H1 (cell line): ENCODE measurements around the gene AIM2. TPM values are rescaled to one million over a fixed set of nuclear protein-coding genes. Genes with fewer than 3 reads are reported as not detected.

ENCODE experiments used
- CTCF ChIA-PET: fragments of 300-600 bp; sonication (Branson Sonifier 250); formaldehyde crosslinking; loops from one replicate; lab custom pipeline; 2021; ENCODE audit not compliant: partially characterized antibody; lab: Charles Lee
- POLR2A ChIA-PET: fragments of 300-600 bp; sonication (Branson Sonifier 250); formaldehyde crosslinking; loops from one replicate; lab custom pipeline; 2021; ENCODE audit warnings: inconsistent platforms; ENCODE audit not compliant: partially characterized antibody; lab: Charles Lee
- DNase-seq, 2 experiments: peaks; one replicate each; pipeline versions ENCODE4 v3.0.0 to v3.0.0-alpha.2; 2010 to 2022; ENCODE audit warnings: low spot score in 2 of 2, low read depth in 1 of 2, mixed read lengths in 1 of 2
- FAIRE-seq: peaks from 2 replicates; lab custom pipeline; 2011; peaks lifted over from hg19 to GRCh38; lab: Jason Lieb, UNC
- H2AFZ ChIP-seq: 2 replicates; pipeline ENCODE4 v1.8.1; 2012; ENCODE audit warnings: low read length, inconsistent platforms
- H2AK5ac ChIP-seq: 2 replicates; pipeline ENCODE4 v1.6.1; 2013; ENCODE audit warnings: low read depth, low read length
- H2BK120ac ChIP-seq: replicated peaks from 2 replicates; pipeline ENCODE3; 2013; ENCODE audit warnings: low read depth, low read length, inconsistent platforms
- H2BK12ac ChIP-seq: 2 replicates; pipeline ENCODE4 v1.6.1; 2013; ENCODE audit warnings: low read depth, low read length
- H2BK15ac ChIP-seq: 2 replicates; pipeline ENCODE4 v1.6.1; 2013; ENCODE audit warnings: low read length
- H2BK20ac ChIP-seq: 2 replicates; pipeline ENCODE4 v1.6.1; 2013; ENCODE audit warnings: low read length
- H2BK5ac ChIP-seq: 2 replicates; pipeline ENCODE4 v1.6.1; 2013; ENCODE audit warnings: low read depth, low read length
- H3K14ac ChIP-seq: 2 replicates; pipeline ENCODE4 v1.6.1; 2013; ENCODE audit warnings: inconsistent platforms; ENCODE audit not compliant: insufficient read length
- H3K18ac ChIP-seq: 2 replicates; pipeline ENCODE4 v1.6.1; 2013; ENCODE audit warnings: low read length; ENCODE audit errors: extremely low read depth
- H3K23ac ChIP-seq: 2 replicates; pipeline ENCODE4 v1.6.1; 2013; ENCODE audit warnings: inconsistent platforms; ENCODE audit not compliant: insufficient read length
- H3K23me2 ChIP-seq: 2 replicates; pipeline ENCODE4 v1.6.1; 2013; ENCODE audit warnings: low read depth, low read length
- H3K27ac ChIP-seq: 2 replicates; pipeline ENCODE4 v1.6.1; 2011; ENCODE audit warnings: low read depth, low read length, inconsistent platforms
- H3K27me3 ChIP-seq, 4 experiments: replicated peaks in 1 of 4; 1 replicate in 1 of 4; 2 replicates in 3 of 4; pipeline versions ENCODE4 v1.6.1 to v1.8.1; 2011 to 2013; ENCODE audit warnings: low read length in 3 of 4, mild to moderate bottlenecking in 3 of 4, inconsistent platforms in 2 of 4, mixed read lengths in 2 of 4, moderate library complexity in 1 of 4; ENCODE audit not compliant: control insufficient read depth in 3 of 4, insufficient read depth in 3 of 4; ENCODE audit errors: extremely low read depth in 1 of 4
- H3K36me3 ChIP-seq, 4 experiments: 2 replicates each; pipeline versions ENCODE4 v1.6.1 to v1.8.1; 2011 to 2013; ENCODE audit warnings: mild to moderate bottlenecking in 4 of 4, low read length in 3 of 4, moderate library complexity in 2 of 4, control low read depth in 1 of 4, inconsistent platforms in 1 of 4; ENCODE audit not compliant: insufficient read depth in 4 of 4, control insufficient read depth in 2 of 4
- H3K4ac ChIP-seq: replicated peaks from 2 replicates; pipeline ENCODE3; 2013; ENCODE audit warnings: low read length, low read depth, mixed read lengths, inconsistent platforms; ENCODE audit not compliant: insufficient read length
- H3K4me1 ChIP-seq, 4 experiments: replicated peaks in 1 of 4; 1 replicate in 1 of 4; 2 replicates in 3 of 4; pipeline versions ENCODE4 v1.6.1 to v1.8.1; 2011 to 2013; ENCODE audit warnings: low read length in 3 of 4, inconsistent platforms in 2 of 4, mixed read lengths in 1 of 4; ENCODE audit not compliant: insufficient read depth in 4 of 4, control insufficient read depth in 3 of 4
- H3K4me2 ChIP-seq, 2 experiments: 2 replicates each; pipeline versions ENCODE4 v1.6.1 to v1.8.1; 2011 to 2013; ENCODE audit warnings: low read depth in 2 of 2, low read length in 2 of 2, control low read depth in 1 of 2, inconsistent platforms in 1 of 2, mild to moderate bottlenecking in 1 of 2; ENCODE audit not compliant: insufficient read depth in 1 of 2
- H3K4me3 ChIP-seq, 4 experiments: fragments of 200-600, 300-600 bp in 1 of 4; sonication (generic), shearing (Covaris generic), sonication (Bioruptor Twin) in 1 of 4; 2 replicates each; pipeline versions ENCODE4 v1.5.1 to v1.8.1; 2011 to 2016; ENCODE audit warnings: low read length in 4 of 4, low read depth in 3 of 4, control low read depth in 2 of 4, inconsistent platforms in 2 of 4, mild to moderate bottlenecking in 2 of 4, mixed read lengths in 1 of 4, moderate library complexity in 1 of 4; ENCODE audit not compliant: insufficient read depth in 2 of 4; ENCODE audit errors: extremely low read depth in 1 of 4
- H3K56ac ChIP-seq: replicated peaks from 2 replicates; pipeline ENCODE3; 2013; ENCODE audit warnings: low read depth, mild to moderate bottlenecking, mixed read lengths, low read length, inconsistent platforms; ENCODE audit not compliant: insufficient read length
- H3K79me1 ChIP-seq: 2 replicates; pipeline ENCODE4 v1.6.1; 2013; ENCODE audit warnings: low read depth, low read length, control low read depth
- H3K79me2 ChIP-seq, 2 experiments: 2 replicates each; pipeline versions ENCODE4 v1.6.1 to v1.8.1; 2012 to 2013; ENCODE audit warnings: low read length in 2 of 2, mild to moderate bottlenecking in 2 of 2, inconsistent platforms in 1 of 2; ENCODE audit not compliant: insufficient read depth in 2 of 2, control insufficient read depth in 1 of 2
- H3K9ac ChIP-seq, 4 experiments: replicated peaks in 1 of 4; 1 replicate in 1 of 4; 2 replicates in 3 of 4; pipeline versions ENCODE4 v1.6.1 to v1.8.1; 2011 to 2013; ENCODE audit warnings: low read depth in 3 of 4, low read length in 3 of 4, control low read depth in 2 of 4, mild to moderate bottlenecking in 2 of 4, moderate library complexity in 2 of 4, inconsistent platforms in 1 of 4; ENCODE audit errors: extremely low read depth in 1 of 4
- H3K9me3 ChIP-seq, 2 experiments: 2 replicates each; pipeline versions ENCODE4 v1.6.1 to v1.8.1; 2012 to 2013; ENCODE audit warnings: mild to moderate bottlenecking in 2 of 2, moderate library complexity in 2 of 2, control low read depth in 1 of 2, inconsistent platforms in 1 of 2, low read depth in 1 of 2, low read length in 1 of 2, mixed read lengths in 1 of 2; ENCODE audit not compliant: insufficient read depth in 2 of 2
- H4K20me1 ChIP-seq, 2 experiments: replicated peaks in 1 of 2; 2 replicates each; pipeline versions ENCODE3 to v1.8.1; 2011 to 2013; ENCODE audit warnings: inconsistent platforms in 2 of 2, low read length in 2 of 2, mild to moderate bottlenecking in 1 of 2; ENCODE audit not compliant: insufficient read depth in 2 of 2, control insufficient read depth in 1 of 2
- H4K5ac ChIP-seq: 2 replicates; pipeline ENCODE4 v1.6.1; 2013; ENCODE audit warnings: low read length, low read depth, mixed read lengths, inconsistent platforms; ENCODE audit not compliant: insufficient read length
- H4K8ac ChIP-seq: 2 replicates; pipeline ENCODE4 v1.8.0; 2013; ENCODE audit warnings: mild to moderate bottlenecking, moderate library complexity, low read length, inconsistent platforms; ENCODE audit not compliant: insufficient read depth; ENCODE audit errors: extremely low read depth
- H4K91ac ChIP-seq: replicated peaks from 2 replicates; pipeline ENCODE3; 2013; ENCODE audit warnings: low read length, mixed read lengths, inconsistent platforms; ENCODE audit not compliant: insufficient read length
- SIX5 ChIP-seq: IDR thresholded peaks from 2 replicates; pipeline ENCODE4 v1.6.1; 2011; ENCODE audit warnings: mild to moderate bottlenecking, low read depth, low read length
- TAF1 ChIP-seq: IDR thresholded peaks from 2 replicates; pipeline ENCODE4 v1.6.1; 2011; ENCODE audit warnings: mild to moderate bottlenecking, low read depth, low read length
- YY1 ChIP-seq: IDR thresholded peaks from 2 replicates; pipeline ENCODE4 v1.6.1; 2011; ENCODE audit warnings: low read depth, mild to moderate bottlenecking, low read length
- WGBS, 2 experiments: shearing (Covaris generic) in 1 of 2; methylation state at CpG; one replicate each; pipeline versions ENCODE4 v1.1.6 to v1.1.7; 2013 to 2015; ENCODE audit warnings: low lambda C conversion rate in 2 of 2, mixed read lengths in 2 of 2, inconsistent platforms in 1 of 2, low coverage in 1 of 2, missing lambda C conversion rate in 1 of 2; ENCODE audit not compliant: insufficient replicate concordance in 2 of 2, insufficient coverage in 1 of 2, insufficient read length in 1 of 2; ENCODE audit errors: extremely low coverage in 1 of 2, missing lambda C conversion rate in 1 of 2; 5-methylcytosine and 5-hydroxymethylcytosine counted together
- polyA plus RNA-seq, 7 experiments: library from polyadenylated mRNA; depleted of rRNA in 3 of 7; stranded (reverse) in 5 of 7; unstranded in 2 of 7; fragments of >200 nt in 5 of 7; fragments of 200-250 nt in 2 of 7; gene quantifications; 1 replicate in 5 of 7; 2 replicates in 1 of 7; 4 replicates in 1 of 7; pipeline versions ENCODE4 v1.2.1 to v1.2.3, GENCODE V29; 2011 to 2013; ENCODE audit warnings: missing spikeins in 2 of 7, mixed read lengths in 2 of 7
- total RNA-seq: library from RNA; stranded (reverse); fragmentation: NEBNext Ultra II Directional; extraction: Animal tissue kit (Norgen Biotek cat#: 25700); gene quantifications from 2 replicates; pipeline ENCODE4 v1.2.1, GENCODE V29; 2021

Gene AIM2
- total and polyA plus RNA-seq, 2 of the 8 experiments (the other 6 are each of a cell fraction or from before 2014, with no cell fraction given) = 0.21 to 2.1 TPM

- Histone ChIP-seq H3K23me2 (no peaks in the 10 kb centered on the region), H3K4me1 (no peaks in the 10 kb centered on the region), H3K27ac (no peak overlapping the region), H3K79me1 (no peaks in the 10 kb centered on the region), H3K27me3 (no peaks in the 10 kb centered on the region), H2BK20ac (no peak overlapping the region), H3K18ac (no peak overlapping the region), H2BK15ac (no peak overlapping the region), H2BK120ac (no peak overlapping the region), H3K14ac (no peak overlapping the region), H2AFZ (no peak overlapping the region), H3K4ac (no peak overlapping the region), H3K9me3 (no peaks in the 10 kb centered on the region), H3K56ac (no peak overlapping the region), H4K8ac (no peak overlapping the region), H3K9ac (no peak overlapping the region), H2BK12ac (no peak overlapping the region), H2BK5ac (no peak overlapping the region), H3K4me3 (no peak overlapping the region), H4K20me1 (no peaks in the 10 kb centered on the region), H4K5ac (no peak overlapping the region), H2AK5ac (no peak overlapping the region), H3K79me2 (no peaks in the 10 kb centered on the region), H3K23ac (no peak overlapping the region), H3K4me2 (no peak overlapping the region), H3K36me3 (no peaks in the 10 kb centered on the region), H4K91ac (no peak overlapping the region)
- 92% methylated on average over 3 of the region's 3 CpGs; no CpG with 5 or more reads in 1 of the 2 experiments for WGBS, 2 experiments
- POLR2A ChIA-PET = no interaction called here
- FAIRE-seq (no peak), DNase-seq (no peak)
- TF ChIP-seq SIX5 (no peak), TAF1 (no peak), YY1 (no peak)
- CTCF ChIA-PET = no interaction called here
Measured at GRCh38 chr1:159014003-159014571, 62.5 kb downstream of the AIM2 start.
